ENCODE measurements around the gene TNFRSF18.
"Not testable (repeated sequence)": the region's sequence is repeated elsewhere in the genome, so short reads cannot be mapped to it uniquely, and the experiment has no call there.

TNFRSF18 gene

DNA sequence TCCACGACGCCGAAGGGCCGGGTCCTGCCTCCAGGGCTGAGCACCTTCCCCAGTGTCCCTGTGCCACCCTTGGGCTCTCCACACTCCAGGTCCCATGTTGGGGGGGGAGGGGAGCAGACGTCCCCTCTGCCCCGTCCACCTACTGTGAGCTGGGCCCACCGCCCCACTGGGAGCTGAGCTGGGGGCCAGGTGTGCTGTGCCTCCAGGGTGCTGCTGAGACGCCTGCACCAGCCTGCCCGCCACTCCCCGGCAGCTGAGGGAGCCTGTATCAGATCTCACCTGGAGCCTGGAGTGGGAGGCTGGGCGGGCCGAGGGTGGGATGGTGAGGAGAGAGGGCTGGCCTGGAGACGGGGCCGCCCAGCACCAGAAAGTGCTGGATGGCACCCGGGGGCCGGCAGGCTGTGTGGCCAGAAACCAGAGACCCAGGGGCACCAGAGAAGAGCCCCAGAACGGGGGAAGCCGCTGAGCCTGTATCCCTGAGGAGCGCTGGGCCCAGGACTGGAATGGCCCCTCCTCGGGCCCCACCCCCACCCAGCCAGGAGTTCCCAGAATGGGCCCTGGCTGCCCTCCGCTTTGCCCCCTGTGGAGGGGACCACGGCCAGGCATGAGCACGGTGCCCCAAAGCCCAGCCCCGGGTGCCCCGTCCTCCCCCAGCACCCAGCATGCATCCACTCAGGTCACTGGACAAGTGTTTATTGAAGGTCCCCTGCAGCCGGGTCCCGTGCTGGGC, 3.4 kb downstream of the TNFRSF18 start:
- no peak for DNase-seq (ENCODE audit: low read depth, low spot score)
- H3K4me3 ChIP-seq (ENCODE audit: low read length), result no peak overlapping the region

DNA sequence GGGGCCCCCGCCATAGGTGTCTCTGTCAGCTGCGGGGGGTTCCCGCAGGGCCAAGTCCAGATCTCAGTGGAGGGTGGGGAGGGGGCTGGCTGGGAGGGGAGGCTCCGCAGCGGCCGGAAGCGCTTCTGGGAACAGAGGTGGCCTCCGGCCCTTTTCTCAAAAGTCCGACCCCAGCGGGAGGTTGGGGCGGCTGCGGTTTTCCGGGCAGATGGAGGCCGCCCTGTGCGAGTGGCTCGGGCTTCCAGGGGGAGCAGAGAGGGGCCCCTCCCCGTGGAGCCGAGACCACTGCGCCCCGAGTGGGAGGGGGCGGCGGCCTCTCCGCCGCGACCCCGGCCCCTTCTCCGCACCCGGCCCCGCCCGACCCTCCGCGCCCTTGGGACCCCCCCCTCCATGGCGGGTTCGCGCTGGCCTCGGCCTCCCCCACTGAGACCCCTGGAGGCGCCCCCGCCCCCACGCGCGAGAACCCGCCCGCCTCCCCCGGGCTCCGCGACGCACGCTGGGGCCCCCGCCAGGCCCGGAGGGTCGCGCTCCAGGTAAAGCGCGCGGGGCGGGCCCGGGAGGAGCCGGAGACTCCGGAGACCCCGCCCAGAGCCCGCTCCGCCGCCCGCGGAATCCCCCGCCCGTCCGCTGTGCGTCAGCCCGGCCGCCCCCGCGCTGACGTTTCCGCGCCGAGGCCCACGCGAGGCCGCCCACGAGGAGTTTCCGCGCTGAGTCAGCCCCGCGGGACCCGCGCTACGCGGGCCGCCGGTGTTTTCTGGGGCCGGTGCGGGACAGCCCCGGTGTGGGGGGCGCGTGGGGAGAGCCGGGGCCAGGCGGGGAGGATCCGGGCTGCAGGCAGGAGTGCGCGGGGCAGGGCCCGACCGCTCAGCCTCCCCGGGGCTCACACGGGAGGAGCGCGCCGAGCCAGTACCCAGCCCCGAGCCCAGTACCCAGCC, 5.2 kb downstream of the TNFRSF18 start:
- no peak overlapping the region; the same call in 1 of the 2 replicates for H3K4me3 ChIP-seq (ENCODE audit: low read length)
- no peak for DNase-seq (ENCODE audit: low read depth, low spot score)

DNA sequence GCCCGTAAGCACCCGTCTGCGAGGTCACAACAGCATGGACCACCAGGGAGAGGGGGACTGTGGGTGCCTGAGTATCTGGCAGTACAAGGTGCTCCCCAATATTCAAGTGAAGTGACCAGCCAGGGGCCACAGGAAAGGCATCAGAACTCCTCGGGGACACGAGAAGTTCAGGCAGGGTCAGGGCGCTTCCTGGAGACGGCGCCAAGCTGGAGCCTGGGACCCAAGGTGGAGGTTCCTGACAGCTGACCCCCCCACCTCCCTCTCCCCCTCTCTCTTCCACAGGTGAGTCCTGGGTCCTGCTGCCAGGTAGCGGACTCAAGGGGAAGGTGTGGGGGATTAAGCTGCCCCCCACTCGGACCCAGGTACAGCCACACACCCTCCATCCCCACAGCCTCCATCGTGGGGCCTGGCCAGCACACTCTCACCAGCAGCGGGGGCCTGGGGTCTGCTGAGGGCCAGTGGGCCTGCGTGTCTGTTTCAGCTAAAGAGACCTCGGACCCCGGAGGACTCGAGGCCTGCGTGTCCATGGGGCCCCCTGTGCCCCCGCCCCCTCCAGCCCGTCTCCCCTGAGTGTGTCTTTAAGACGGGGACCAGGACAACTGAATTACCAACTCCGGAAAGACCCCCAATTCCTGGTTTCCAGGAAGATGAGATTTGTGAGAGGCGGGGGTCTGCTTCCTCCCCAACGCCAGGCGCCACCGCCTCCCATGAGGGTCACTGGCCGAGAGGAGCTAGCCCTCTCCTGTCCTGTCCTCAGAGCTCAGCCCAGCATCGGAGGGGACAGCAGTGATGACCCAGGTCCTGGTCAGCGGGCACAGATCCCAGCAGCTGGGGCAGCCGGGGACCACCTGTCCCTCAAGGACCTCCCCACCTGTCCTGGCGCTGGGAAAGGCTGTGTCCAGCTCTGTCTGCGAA, 6.2 kb downstream of the TNFRSF18 start:
- no peak for DNase-seq (ENCODE audit: low read depth, low spot score)
- no peak overlapping the region for H3K4me3 ChIP-seq (ENCODE audit: low read length)

DNA sequence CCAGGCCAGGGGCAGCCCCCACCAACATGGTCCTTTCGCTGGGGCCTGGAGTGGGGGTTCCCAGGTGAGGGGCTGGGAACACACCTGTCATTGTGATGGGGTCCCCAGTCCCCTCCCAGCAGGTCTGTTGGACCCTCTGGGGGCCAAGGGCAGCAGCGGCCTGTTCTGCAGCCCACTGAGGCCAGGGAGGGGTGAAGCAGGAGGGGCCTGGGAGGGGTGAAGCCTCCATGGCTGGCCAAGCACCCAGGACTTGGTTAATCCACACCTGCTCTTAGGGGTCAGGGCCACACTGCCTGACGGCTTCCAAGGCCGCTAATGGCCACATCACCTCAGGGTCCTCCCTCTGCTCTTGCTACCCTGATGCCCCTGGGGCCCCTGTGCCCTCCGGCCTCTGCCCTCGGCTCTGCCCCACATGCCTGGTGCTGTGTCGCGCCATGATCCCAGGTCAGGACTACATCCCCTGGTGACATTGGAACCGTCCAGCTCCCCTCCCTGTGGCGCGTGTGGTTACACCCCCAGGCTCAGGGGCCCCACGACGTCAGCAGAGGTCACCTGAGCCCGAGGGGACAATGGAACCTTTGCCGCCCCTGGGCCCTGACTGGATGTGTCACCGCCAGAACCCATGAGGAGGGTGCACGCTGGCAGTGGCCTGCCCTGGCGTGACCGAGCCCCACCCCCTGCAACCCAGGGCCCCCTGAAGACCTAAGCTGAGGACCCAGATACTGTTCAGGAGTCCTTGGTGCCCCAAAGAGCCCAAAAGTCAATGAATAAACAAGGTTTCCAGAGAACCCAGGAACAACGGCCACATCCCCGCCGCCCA, 7.0 kb downstream of the TNFRSF18 start:
- DNase-seq (ENCODE audit: low read depth, low spot score), result no peak
- no peak overlapping the region for H3K4me3 ChIP-seq (ENCODE audit: low read length)

DNA sequence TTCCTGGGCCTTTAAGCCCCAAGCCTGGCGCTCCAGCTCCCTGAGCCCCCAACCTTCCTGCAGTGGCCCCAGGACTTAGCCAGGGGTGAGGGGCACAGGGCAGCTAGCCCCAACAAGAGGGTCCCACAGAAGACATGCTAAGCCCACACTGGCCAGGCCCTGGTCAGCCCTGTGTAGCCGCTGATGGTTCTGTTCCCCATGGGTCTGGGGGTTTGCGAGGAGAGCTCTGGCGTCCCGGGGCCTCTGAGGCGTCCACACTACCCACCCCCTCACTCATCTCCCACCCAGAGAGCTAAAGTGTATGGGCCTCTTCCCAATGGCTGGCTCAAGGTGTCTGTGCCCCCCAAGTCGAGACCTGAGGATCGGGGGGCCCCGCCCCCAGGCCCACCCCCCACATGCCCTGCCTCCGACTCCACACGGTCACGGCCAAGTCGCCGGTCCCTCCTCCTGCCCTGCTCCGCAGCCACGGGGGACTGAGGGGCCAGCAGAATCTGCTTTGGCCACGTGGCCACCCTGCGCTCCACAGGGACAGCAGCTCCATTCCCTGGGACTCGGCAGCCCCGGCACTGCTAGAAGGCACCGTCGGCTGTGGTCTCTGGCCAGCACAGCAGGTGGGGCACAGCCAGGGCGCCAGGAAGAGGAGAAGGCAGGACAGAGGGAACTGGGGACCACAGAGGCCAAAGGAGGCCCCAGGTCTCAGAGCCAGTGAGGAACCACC, 7.8 kb downstream of the TNFRSF18 start:
- no peak for DNase-seq (ENCODE audit: low read depth, low spot score)
- H3K4me3 ChIP-seq (ENCODE audit: low read length), result no peak overlapping the region

DNA sequence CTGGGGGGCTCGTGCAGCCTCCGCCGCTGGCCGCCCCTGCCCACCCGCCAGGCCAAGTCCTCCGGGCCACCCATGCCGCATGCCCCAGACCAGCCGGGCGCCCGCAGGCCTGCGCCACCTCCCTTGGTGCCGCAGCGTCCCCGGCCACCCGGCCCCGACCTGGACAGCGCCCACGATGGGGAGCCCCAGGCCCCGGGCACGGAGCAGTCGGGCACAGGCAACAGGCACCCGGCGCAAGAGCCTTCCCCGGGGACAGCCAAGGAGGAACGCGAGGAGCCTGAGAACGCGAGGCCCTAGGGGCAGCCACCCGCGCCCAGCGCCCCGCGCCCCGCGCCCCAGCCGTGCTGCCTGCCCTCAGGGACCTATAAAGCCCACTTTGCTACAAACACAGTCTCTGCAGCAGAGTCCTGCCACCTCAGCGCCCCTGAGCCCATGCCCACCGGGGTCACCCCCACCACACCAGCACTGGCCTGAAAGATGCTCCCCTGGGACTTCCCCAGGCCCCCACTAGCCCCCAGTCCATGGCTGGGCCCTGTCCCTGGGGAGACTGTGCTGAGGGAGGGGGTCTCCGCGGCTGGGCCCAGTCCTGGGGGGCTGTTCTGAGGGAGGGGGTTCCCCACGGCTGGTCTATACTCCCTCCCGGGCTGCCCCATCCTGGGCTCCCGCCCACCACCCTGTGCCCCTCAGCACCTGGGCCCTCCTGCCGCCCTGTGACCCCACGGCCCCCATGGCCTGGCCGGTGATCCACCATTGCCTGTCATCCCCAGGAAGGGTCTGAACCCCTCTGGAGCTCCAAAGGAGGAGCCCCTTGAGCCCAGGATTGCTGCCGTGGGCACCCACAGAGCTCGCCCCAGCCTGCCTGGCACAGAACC, 8.6 kb downstream of the TNFRSF18 start:
- H3K4me3 ChIP-seq (ENCODE audit: low read length), result no peak overlapping the region
- DNase-seq (ENCODE audit: low read depth, low spot score), result no peak

DNA sequence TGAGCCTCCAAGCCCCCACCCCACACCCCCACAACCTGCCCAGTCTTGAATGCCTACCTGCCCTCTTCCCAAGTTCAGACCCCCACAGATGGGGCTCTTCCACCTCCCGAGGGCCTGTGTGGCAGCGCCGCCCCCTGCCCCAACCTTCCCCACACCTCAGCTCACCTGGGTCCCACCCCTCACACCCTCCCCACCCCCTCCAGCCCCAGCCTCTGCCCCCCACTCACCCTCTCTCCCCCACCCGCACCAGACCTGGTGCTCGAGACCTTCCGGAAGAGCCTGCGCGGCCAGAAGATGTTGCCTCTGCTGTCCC, 9.2 kb downstream of the TNFRSF18 start:
- no peak for DNase-seq (ENCODE audit: low read depth, low spot score)
- no peak overlapping the region for H3K4me3 ChIP-seq (ENCODE audit: low read length)

DNA sequence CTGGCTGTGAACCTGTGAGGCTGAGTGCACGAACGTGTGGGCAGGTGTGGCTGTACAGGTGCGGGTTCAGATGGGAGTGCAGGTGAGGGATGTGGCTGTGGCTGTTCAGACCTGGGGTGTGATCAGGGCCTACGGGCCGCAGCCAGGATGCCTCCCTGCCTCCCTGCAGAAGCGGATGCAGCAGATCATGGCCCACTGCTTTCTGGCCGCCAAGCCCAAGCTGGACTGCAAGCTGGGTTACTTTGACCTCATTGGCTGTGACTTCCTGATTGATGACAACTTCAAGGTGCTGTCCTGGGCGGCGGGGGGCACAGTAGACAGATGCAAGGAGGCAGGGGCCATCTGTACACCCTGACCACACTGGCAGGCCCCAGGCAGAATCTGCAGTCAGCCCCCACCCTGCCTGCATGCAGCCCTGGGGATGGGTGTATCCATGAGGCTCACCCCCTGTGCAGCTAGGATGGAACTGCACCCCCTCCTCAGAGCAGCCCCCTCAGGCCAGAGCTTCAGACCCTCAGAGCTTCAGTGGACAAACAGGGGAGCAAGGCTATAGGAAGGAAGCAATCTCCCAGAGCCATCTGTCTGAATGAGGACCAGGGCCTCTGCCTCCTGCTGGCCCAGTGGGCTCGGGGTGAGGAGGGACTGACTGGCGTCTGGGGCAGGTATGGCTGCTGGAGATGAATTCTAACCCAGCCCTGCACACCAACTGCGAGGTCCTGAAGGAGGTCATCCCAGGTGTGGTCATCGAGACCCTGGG, 9.8 kb downstream of the TNFRSF18 start:
- H3K4me3 ChIP-seq (ENCODE audit: low read length), result no peak overlapping the region
- no peak for DNase-seq (ENCODE audit: low read depth, low spot score)

DNA sequence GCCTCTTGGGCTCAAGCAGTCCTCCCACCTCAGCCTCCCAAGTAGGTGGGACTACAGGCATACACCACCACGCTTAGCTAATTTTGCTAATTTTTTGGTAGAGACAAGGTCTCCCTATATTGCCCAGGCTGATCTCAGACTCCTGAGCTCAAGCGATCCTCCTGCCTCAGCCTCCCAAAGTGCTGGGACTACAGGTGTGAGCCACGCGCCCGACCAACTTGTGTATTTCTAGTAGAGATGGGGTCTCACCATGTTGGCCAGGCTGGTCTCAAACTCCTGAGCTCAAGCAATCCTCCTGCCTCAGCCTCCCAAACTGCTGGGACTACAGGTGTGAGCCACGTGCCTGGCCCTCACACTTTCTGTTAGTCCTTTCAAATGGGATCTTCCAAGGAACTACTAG, 10.7 kb downstream of the TNFRSF18 start:
- not testable (repeated sequence) for DNase-seq (ENCODE audit: low read depth, low spot score); H3K4me3 ChIP-seq (ENCODE audit: low read length)

DNA sequence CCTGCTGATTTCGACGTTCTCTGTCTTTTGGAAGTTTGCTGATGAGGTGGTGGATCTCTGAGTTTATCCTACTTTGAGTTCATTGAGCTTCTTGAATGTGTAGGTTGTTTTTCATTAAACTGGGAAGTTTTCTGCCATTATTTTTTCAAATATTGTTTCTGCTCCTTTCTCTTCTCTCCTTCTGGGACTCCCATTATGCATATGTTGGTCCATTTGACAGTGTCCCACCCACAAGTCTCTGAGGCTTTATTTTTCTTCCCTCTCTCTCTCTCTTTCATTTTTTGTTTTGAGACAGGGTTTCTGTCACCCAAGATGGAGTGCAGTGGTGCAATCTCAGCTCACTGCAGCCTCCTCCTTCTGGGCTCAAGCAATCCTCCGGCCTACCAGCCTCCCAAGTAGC, 11.7 kb downstream of the TNFRSF18 start:
- H3K4me3 ChIP-seq (ENCODE audit: low read length), result no peak overlapping the region
- no peak for DNase-seq (ENCODE audit: low read depth, low spot score)

DNA sequence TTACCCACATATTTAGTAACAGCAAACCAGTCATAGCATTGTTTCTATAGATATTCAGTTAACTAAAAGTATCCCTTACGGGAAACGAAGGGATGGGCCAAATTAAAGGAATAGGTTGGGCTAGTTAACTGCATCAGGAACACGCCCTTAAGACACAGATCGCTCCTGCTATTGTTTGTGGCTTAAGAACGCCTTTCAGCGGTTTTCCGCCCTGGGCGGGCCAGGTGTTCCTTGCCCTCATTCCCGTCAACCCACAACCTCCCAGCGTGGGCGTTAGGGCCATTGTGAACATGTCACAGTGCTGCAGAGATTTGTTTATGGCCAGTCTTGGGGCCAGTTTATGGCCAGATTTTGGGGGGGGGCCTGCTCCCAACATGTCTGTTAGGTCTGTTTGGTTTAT, 14.7 kb downstream of the TNFRSF18 start:
- no peak for DNase-seq (ENCODE audit: low read depth, low spot score)
- H3K4me3 ChIP-seq (ENCODE audit: low read length), result no peak overlapping the region

DNA sequence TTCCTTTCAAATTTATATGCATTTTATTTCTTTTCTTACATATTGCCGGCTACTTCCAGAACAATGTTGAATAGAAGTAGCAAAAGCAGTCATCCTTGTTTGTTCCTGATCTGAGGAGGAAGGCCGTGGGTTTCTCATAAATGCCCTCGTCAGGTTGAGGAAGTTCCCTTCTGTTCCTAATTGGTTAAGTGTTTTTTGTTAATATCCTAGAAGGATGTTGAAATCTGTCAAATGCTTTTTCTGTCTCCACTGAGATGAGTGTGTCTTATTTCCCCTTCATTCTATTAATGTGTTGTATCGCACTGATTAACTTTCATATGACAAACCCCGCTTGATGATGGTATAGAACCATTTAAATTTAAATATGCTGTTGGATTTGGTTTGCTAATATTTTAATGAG, 17.3 kb downstream of the TNFRSF18 start:
- no peak overlapping the region for H3K4me3 ChIP-seq (ENCODE audit: low read length)
- DNase-seq (ENCODE audit: low read depth, low spot score), result no peak

DNA sequence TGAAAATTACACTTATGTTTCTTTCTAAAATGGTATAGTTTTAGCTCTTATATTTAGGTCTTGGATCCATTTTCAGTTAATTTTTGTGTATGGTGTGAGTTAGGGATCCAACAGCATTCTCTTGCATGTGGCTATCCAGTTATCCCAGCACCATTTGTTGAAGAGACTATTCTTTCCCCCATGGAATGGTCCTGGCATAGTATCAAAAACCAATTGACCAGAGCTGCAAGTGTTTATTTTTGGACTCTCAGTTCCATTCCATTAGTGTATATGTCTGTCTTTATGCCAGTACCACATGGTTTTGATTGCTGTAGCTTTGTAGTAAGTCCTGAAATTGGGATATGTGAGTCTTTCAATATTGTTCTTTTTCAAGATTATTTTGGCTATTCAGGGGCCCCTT, 18.5 kb downstream of the TNFRSF18 start:
- DNase-seq (ENCODE audit: low read depth, low spot score), result no peak
- no peak overlapping the region for H3K4me3 ChIP-seq (ENCODE audit: low read length)

DNA sequence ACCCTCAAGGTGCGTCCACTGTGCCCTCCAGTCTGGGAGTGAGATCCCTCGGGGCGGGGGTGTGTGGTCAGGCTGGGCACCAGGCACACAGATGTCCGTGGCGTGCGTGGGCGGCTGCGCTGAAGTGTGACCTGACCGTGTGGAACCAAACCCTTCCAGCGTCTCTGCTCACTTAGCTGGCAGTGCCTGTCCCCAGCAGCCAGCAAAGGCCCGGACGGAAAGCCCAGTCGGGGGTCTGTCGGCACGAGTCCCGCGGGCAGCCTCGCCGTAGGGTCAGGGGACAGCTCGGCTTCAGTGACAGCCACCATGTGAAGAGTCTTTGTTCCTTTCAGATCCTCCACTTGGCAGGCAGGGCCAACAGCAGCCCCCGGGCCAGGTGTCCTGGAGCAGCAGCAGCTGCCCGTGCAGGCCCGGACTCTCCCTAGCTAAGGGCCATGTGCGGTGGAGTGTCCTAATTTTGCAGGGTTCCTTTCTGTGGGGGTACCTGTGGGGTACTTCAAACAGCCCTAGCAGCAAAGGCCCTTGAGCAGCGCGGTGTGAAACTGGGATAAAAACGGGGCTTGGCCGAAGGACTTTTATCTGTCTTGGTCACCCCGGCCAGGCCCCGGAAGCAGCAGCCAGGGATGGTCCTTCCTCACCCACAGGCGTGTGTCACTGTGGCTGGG, 21.2 kb downstream of the TNFRSF18 start:
- H3K4me3 ChIP-seq (ENCODE audit: low read length), result no peak overlapping the region
- no peak for DNase-seq (ENCODE audit: low read depth, low spot score)

DNA sequence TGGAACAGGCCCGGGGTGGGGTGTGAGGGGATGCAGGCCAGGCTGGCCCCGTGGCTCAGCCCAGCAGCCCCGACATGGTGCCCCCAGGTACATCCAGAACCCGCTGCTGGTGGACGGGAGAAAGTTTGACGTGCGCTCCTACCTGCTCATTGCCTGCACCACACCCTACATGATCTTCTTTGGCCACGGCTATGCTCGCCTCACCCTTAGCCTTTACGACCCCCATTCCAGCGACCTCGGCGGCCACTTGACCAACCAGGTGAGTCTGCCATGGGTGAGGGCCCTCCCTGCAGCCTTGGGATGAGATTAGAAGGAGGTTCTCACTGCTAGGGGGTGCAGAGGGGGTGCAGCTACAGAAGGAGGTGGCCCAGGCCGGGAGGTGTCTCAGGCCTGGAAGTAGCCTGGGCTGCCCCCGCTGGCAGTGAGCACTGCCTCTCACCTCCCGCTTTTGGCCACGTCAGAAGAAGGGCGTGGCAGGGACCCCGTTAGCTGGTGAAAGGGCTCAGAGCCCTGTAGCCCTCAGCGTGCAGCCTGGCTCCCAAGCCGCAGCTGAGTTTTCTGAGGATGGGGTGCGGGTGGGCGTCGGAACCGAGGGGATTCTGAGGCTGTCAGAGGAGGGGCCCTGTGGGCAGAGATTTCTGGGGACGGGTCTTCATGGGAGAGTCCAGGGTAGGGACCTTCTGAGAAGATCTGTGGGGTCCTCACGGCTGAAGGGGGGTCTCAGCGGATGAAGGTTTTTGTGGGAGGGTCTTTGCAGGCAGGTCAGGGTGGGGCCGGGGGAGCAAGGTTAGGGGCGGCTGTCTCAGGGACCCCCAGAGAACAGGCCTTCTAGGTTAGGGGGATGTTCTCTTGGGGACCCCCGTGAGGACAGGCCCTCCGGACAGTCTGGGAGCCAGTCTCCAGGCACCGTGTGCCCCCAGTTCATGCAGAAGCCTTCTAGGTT, 22.3 kb downstream of the TNFRSF18 start:
- no peak for DNase-seq (ENCODE audit: low read depth, low spot score)
- no peak overlapping the region for H3K4me3 ChIP-seq (ENCODE audit: low read length)
